IPS DF 19.7 (cell line): ENCODE measurements around the gene C16orf92.
A peak's percentile ranks its signal among the peaks of the same experiment; 100 is the strongest.

ENCODE experiments used
- DNase-seq: peaks from one replicate; pipeline ENCODE4 v3.0.0-alpha.2; 2013; ENCODE audit warnings: low read depth, low spot score

Gene C16orf92

DNA sequence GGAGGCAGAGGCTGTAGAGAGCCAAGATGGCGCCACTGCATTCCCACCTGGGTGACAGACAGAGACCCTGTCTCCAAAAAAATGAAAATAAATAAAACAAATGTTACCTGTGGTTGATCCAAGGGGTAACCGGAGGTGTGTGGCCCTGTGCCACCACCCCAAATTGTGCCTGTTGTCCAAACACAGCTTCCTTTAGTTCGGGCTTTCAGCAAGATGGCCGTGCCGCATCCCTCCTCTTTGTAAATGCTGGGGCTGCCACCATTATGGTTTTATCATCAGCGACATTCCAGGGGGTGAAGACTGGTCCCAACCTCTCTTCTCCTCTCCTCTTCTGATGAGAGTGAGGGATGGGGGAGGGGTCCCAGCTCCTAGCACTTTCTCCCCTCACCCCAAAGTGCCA lies at the start of gene C16orf92:
C16orf92 (plus strand) TSS at position 312 of the 400 bp plus-strand sequence. CDS start 143 bp downstream, outside the sequence.
- no peak for DNase-seq

DNA sequence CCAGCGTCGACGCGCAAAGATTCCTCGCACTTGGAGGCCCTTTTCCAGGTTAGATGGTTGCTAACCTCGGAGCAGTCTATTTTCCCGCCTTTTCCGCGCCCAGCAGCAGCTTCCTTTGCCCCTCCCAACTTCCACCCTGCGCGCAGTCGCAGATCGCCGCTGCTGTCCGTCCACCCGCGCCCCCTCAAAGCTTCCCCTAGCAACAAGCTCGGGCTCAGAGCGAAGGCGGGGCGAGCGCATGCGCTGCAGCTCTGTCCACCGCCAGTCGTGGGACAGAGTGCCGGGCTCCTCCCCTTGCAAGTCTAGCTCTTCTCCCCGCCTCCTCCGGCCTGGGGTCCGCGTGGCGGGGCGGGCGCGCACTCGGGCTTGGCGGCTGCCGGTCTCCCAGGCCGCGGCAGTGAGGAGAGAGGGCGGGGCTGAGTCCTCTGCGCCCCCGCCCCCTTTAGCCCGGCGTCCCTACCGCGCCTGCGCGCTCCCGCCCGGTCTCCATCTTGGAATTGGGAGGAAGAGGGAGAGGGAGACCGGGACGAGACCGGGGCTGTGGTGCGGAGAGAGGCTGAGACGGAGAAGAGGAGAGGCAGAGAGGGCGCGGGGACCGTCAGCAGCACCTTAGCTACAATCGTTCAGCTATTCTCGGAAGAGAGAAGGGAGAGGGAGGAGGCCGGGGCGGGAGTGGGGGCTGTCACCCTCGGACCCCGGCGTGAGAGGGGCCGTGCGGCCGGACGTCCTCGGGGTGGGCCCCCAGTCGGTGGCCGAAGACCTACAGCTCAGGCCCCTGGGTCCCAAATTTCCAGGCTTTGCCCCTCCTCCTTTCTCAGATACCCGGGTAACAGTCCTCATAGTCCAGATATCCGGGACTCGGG lies 49.4 kb upstream of the C16orf92 start, which contains the start of gene TAOK2:
TAOK2 (plus strand) TSS at position 485 of the 863 bp plus-strand sequence. CDS start 3,905 bp downstream, outside the sequence.
- peak; percentile 93 for DNase-seq

- DNase-seq = no peak
Measured at GRCh38 chr16:29974291-29975133, 48.5 kb upstream of the C16orf92 start.

DNA sequence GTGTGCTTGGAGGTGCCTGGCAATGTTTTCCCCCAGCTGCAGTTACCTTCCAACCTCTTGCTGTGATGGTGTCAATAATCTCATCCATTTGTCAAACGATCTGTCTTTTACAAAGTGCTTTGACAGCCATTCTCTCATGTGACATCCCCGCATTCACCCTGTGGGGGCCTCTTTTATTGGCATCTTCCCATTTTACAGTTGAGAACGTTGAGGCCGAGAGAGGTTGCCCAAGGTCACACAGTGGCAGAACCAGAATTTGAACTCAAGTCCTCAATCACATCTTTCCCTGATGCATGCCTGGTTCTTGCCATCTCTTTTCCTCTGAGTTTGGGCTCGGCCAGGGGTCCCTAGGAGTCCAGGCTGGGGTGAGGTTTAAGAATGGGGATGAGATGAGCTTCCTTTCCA lies 47.9 kb upstream of the C16orf92 start:
- DNase-seq = no peak

DNA sequence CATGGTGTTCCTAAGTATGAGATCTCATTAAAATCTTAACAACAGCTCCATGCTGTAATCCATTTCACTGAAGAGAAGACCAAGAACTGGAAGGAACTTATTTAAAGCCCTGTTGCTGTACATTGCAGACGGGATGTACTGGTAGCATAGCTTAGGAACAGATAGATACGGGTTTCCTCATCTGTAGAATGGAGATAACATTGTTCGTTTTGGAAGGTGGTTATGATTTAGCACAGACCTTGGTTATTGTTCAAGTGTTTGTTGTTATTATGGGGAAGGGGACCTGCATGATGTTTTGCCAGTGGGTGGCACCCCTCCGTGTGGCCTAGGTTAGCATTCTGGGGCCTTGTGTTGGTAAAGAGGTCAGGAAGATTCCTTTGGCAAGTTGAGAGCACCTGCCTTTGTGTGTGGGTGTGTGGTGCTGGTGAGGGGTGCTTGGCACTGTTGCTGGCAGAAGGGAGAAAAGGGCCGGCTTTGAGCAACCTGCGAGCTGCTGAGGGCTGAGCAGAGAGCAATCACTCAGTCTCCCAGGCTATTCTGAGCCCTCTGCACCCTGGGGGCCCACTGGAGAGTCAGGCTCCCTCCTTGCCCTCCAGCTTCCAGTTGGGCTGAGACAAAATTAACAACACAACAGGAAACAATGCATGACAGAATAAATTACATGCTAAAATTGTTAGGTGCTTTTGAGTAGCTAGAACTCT lies 47.0 kb upstream of the C16orf92 start:
- no peak for DNase-seq

DNA sequence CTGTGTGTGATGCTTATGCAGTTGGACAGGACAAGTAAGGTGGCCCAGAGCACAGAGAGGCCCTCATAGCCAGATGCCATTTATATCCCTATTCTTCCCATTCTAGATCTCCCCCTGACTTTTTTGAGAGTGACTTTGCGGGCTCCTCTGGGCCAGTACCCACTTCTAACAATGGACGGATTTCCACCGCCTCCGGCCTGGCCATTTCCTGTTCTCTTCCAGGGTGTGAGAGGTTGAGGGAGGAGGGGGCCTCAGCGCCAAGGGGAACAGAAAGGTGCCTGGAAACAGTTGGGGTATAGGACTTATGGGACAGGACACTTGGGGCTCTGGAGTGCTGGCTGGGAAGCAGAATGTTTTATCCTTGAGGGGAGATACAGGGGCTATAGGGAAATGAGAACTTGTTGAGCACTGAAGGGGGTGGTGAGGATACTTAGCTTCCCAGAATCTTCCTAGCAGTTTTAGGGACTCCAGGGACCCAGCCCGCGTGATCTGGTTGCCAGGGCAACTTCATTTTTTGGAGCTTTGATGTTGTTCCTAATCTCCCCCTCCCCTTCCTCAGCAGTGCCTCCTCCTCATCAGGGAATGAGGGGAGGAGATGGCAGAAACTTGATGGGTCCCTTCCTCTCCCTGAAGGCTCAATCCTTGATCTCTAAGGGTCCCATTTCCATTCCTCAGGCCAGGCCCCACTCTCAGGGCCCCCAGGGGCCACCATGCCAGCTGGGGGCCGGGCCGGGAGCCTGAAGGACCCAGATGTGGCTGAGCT lies 45.8 kb upstream of the C16orf92 start:
- DNase-seq = no peak

DNA sequence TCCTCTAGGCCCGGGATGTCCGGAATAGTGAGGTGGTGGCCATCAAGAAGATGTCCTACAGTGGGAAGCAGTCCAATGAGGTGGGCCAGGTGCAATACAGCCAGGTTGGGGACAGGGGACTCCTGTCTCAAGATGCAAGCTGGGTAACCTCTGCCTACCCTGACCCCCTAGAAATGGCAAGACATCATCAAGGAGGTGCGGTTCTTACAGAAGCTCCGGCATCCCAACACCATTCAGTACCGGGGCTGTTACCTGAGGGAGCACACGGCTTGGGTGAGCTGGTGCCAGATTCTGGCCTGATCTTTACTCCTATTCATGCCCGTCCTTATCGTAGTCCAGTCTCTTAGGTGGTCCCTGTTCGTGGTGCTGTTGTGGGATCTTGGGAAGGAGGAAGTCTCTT lies 44.9 kb upstream of the C16orf92 start:
- DNase-seq = no peak

GRCh38 chr16:29978564-29979270 lies 44.3 kb upstream of the C16orf92 start:
- DNase-seq = no peak

DNA sequence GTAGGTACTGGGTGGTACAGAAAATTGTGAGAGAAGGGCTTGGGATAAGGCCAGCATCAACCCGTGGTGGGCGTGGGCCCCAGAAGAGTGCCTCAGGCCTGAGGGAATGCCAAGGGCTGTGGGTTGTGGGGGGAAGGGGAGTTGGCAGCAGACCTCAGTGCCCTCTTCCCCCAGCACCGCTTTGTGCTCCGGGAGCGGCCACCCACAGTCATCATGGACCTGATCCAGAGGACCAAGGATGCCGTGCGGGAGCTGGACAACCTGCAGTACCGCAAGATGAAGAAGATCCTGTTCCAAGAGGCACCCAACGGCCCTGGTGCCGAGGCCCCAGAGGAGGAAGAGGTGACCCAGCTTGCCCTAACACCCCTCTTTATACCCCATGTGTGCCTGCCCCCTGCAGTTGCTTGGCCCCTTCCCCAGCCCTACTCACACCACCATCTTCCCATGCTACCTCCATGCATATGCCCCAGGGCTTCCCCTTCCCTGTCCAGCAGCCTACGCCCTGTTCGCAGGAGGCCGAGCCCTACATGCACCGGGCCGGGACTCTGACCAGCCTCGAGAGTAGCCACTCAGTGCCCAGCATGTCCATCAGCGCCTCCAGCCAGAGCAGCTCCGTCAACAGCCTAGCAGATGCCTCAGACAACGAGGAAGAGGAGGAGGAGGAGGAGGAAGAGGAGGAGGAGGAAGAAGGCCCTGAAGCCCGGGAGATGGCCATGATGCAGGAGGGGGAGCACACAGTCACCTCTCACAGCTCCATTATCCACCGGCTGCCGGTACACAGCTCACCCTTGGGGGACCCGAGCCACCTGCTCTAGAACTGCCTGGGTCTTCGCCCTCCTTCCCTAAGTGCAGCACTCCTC lies 40.2 kb upstream of the C16orf92 start:
- no peak for DNase-seq

GRCh38 chr16:29983420-29984136 lies 39.4 kb upstream of the C16orf92 start:
- no peak for DNase-seq

- no peak for DNase-seq
Measured at GRCh38 chr16:29984137-29984763, 38.7 kb upstream of the C16orf92 start.

GRCh38 chr16:29984764-29985147 lies 38.2 kb upstream of the C16orf92 start:
- no peak for DNase-seq

GRCh38 chr16:29985271-29985811 lies 37.7 kb upstream of the C16orf92 start:
- DNase-seq = no peak

GRCh38 chr16:29986231-29986630 lies 36.8 kb upstream of the C16orf92 start:
- no peak for DNase-seq

DNA sequence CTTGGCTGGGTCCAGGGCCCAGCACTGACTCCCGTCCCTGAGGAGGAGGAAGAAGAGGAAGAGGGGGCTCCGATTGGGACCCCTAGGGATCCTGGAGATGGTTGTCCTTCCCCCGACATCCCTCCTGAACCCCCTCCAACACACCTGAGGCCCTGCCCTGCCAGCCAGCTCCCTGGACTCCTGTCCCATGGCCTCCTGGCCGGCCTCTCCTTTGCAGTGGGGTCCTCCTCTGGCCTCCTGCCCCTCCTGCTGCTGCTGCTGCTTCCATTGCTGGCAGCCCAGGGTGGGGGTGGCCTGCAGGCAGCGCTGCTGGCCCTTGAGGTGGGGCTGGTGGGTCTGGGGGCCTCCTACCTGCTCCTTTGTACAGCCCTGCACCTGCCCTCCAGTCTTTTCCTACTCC lies 36.1 kb upstream of the C16orf92 start:
- no peak for DNase-seq

DNA sequence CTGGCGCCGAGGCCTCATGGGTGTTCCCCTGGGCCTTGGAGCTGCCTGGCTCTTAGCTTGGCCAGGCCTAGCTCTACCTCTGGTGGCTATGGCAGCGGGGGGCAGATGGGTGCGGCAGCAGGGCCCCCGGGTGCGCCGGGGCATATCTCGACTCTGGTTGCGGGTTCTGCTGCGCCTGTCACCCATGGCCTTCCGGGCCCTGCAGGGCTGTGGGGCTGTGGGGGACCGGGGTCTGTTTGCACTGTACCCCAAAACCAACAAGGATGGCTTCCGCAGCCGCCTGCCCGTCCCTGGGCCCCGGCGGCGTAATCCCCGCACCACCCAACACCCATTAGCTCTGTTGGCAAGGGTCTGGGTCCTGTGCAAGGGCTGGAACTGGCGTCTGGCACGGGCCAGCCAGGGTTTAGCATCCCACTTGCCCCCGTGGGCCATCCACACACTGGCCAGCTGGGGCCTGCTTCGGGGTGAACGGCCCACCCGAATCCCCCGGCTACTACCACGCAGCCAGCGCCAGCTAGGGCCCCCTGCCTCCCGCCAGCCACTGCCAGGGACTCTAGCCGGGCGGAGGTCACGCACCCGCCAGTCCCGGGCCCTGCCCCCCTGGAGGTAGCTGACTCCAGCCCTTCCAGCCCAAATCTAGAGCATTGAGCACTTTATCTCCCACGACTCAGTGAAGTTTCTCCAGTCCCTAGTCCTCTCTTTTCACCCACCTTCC lies 35.5 kb upstream of the C16orf92 start:
- DNase-seq = no peak

DNA sequence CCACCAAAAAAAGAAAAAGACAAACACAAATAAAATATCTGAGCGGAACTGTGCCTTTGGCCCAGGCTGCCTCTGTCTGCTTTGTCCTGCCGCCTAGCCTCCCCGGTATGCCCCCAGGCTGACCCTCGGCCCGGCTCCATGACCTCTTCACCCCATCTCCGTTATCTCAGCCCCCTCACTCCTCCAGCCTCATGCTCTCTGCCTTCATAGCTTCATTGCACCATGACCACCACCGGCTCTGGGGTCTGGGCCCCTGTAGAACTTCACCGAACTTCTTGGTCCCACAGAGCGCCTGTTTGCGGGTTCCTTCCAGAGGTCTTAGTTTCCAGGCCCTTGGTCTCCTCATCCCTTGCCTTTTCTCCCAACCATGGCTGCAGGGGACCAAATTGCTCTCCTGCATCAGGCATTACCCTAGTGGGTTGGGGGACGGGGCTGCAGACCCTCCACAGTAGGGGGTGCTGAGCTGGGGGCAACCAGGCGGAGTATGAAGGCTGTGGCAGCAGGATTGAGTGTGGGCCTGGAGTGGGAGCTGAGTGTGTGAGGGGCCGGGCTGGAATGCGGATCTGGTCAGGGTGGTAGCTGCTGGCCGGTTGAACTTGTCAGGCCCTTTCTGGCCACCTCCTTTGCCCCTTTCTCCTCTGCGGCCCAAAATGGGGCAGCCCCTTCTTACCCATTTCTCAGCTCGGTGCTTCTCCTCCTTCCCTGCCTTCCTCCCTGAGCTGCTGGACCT lies 34.5 kb upstream of the C16orf92 start:
- no peak for DNase-seq
